B cell (primary cell): Measurements from ENCODE around the gene RSPH9. TPM values are rescaled to one million over a fixed set of nuclear protein-coding genes. Genes with fewer than 3 reads are reported as not detected.

ENCODE experiments used
- ATAC-seq: fragments of 200-7000 bp; cut with Tn5 transposase; one replicate; pipeline ENCODE4 v1.10.0; 2021; ENCODE audit warnings: low read depth, mild to moderate bottlenecking, moderate number of reproducible peaks, moderate library complexity
- CTCF ChIA-PET: fragments of 350-600 bp; sonication (Branson Sonifier 250); formaldehyde crosslinking; loops from one replicate; lab custom pipeline; 2021; ENCODE audit warnings: antibody characterized with exemption, inconsistent platforms; lab: Charles Lee
- POLR2A ChIA-PET: fragments of 350-600 bp; sonication (Branson Sonifier 250); formaldehyde crosslinking; loops from one replicate; lab custom pipeline; 2021; ENCODE audit warnings: antibody characterized with exemption; lab: Charles Lee
- DNase-seq: peaks from one replicate; pipeline ENCODE4 v3.0.0; 2013
- H2AFZ ChIP-seq: 2 replicates; pipeline ENCODE4 v1.6.1; 2012; ENCODE audit warnings: mild to moderate bottlenecking, low read depth, low read length; ENCODE audit not compliant: insufficient read depth, poor library complexity, severe bottlenecking
- H3K27ac ChIP-seq, 2 donors: 1 replicate in 1 of 2; 2 replicates in 1 of 2; pipeline ENCODE4 v1.5.1; 2012 to 2013; ENCODE audit warnings: low read length in 2 of 2, mild to moderate bottlenecking in 2 of 2, moderate library complexity in 1 of 2
- H3K27me3 ChIP-seq, 4 experiments: fragments of 200-600 bp in 1 of 4; sonication (generic) in 1 of 4; replicated peaks in 1 of 4; 1 replicate in 2 of 4; 2 replicates in 2 of 4; pipeline versions ENCODE4 v1.6.1 to v1.7.0; 2013 to 2016; ENCODE audit warnings: low read length in 3 of 4, mild to moderate bottlenecking in 2 of 4, mixed read lengths in 1 of 4, moderate library complexity in 1 of 4; ENCODE audit not compliant: insufficient read depth in 4 of 4, control insufficient read depth in 3 of 4; ENCODE audit errors: control extremely low read depth in 1 of 4
- H3K36me3 ChIP-seq, 2 experiments: replicated peaks in 1 of 2; 1 replicate in 1 of 2; 2 replicates in 1 of 2; pipeline versions ENCODE4 v1.6.1 to v1.7.1; 2013; ENCODE audit warnings: low read length in 1 of 2; ENCODE audit not compliant: insufficient read depth in 2 of 2, control insufficient read depth in 1 of 2; ENCODE audit errors: control extremely low read depth in 1 of 2, extremely low read depth in 1 of 2
- H3K4me1 ChIP-seq, 2 donors: fragments of 200-600 bp in 1 of 2; sonication (generic) in 1 of 2; 1 replicate in 1 of 2; 2 replicates in 1 of 2; pipeline versions ENCODE4 v1.5.1 to v1.6.1; 2013 to 2017; ENCODE audit warnings: low read length in 2 of 2; ENCODE audit not compliant: control insufficient read depth in 2 of 2, insufficient read depth in 2 of 2
- H3K4me2 ChIP-seq: replicated peaks from 2 replicates; pipeline ENCODE3; 2012; ENCODE audit warnings: mild to moderate bottlenecking, low read depth, low read length; ENCODE audit not compliant: poor library complexity, severe bottlenecking
- H3K4me3 ChIP-seq, 5 experiments: fragments of 200-600 bp in 1 of 5; sonication (generic) in 1 of 5; 1 replicate in 3 of 5; 2 replicates in 2 of 5; pipeline versions ENCODE4 v1.5.1 to v1.7.0; 2011 to 2016; ENCODE audit warnings: low read length in 4 of 5, mild to moderate bottlenecking in 4 of 5, low read depth in 2 of 5, control low read depth in 1 of 5, moderate library complexity in 1 of 5; ENCODE audit not compliant: insufficient read depth in 1 of 5; ENCODE audit errors: control extremely low read depth in 1 of 5, extremely low read depth in 1 of 5
- H3K79me2 ChIP-seq: fragments of 200-600 bp; sonication (generic); one replicate; pipeline ENCODE4 v1.6.0; 2016; ENCODE audit warnings: low read length; ENCODE audit not compliant: control insufficient read depth, insufficient read depth
- H3K9ac ChIP-seq: fragments of 200-600 bp; sonication (generic); 2 replicates; pipeline ENCODE4 v1.6.1; 2017; ENCODE audit warnings: mild to moderate bottlenecking, low read length, moderate library complexity
- H3K9me3 ChIP-seq, 3 donors: one replicate each; pipeline versions ENCODE4 v1.6.1 to v1.7.1; 2013; ENCODE audit warnings: low read length in 2 of 3; ENCODE audit not compliant: control insufficient read depth in 2 of 3, insufficient read depth in 1 of 3; ENCODE audit errors: control extremely low read depth in 1 of 3
- H4K20me1 ChIP-seq: 2 replicates; pipeline ENCODE4 v1.6.0; 2012; ENCODE audit warnings: mild to moderate bottlenecking, low read length; ENCODE audit not compliant: insufficient read depth, control insufficient read depth, poor library complexity, severe bottlenecking
- H3K27ac Mint-ChIP-seq: one replicate; pipeline ENCODE4 v1.8.0; 2021; ENCODE audit warnings: mixed read lengths
- H3K27me3 Mint-ChIP-seq: one replicate; pipeline ENCODE4 v1.8.0; 2021; ENCODE audit warnings: mixed read lengths
- H3K4me1 Mint-ChIP-seq: one replicate; pipeline ENCODE4 v1.8.0; 2021; ENCODE audit warnings: mixed read lengths
- H3K4me3 Mint-ChIP-seq: one replicate; pipeline ENCODE4 v1.8.0; 2021; ENCODE audit warnings: mixed read lengths
- H3K9me3 Mint-ChIP-seq: one replicate; pipeline ENCODE4 v1.8.0; 2022; ENCODE audit warnings: mixed read lengths; ENCODE audit not compliant: insufficient read depth
- CTCF ChIP-seq: fragments of 200-600 bp; IDR thresholded peaks from one replicate; pipeline ENCODE4 v1.8.0; 2022; ENCODE audit warnings: antibody characterized with exemption, mild to moderate bottlenecking
- EZH2 ChIP-seq: IDR thresholded peaks from 2 replicates; pipeline ENCODE4 v1.6.1; 2012; ENCODE audit warnings: borderline replicate concordance, low read depth, mild to moderate bottlenecking, moderate library complexity, low read length; ENCODE audit not compliant: insufficient read depth, poor library complexity, severe bottlenecking
- WGBS: methylation state at CpG from one replicate; pipeline ENCODE4 v1.1.5; 2013; ENCODE audit warnings: missing lambda C conversion rate; ENCODE audit not compliant: insufficient coverage; 5-methylcytosine and 5-hydroxymethylcytosine counted together
- intact Hi-C: fragments of 100-400 bp; cut with micrococcal nuclease; formaldehyde crosslinking; loops from one replicate; pipeline ENCODE4 v1.10.0; 2022
- polyA plus RNA-seq: library from polyadenylated mRNA; depleted of rRNA; stranded (reverse); fragments of >200 nt; gene quantifications from 2 replicates; pipeline ENCODE4 v1.2.3, GENCODE V29; 2012
- total RNA-seq, 2 donors: library from RNA; stranded (reverse); fragments of 120-200 nt in 1 of 2; gene quantifications; 1 replicate in 1 of 2; 2 replicates in 1 of 2; pipeline versions ENCODE4 v1.2.3 to v1.2.4, GENCODE V29; 2013 to 2022

The RSPH9 gene
- total and polyA plus RNA-seq, 2 donors (not counting 1 experiment from before 2014, with no cell fraction given): 0.04 TPM; not detected in 1

GRCh38 chr6:43645613-43645964 lies 753 bp downstream of the RSPH9 start:
- H3K36me3 ChIP-seq: peaks cover 2 to 17% of the 10 kb centered on the region in 2 experiments
- under 1% methylated on average over 6 of the region's 9 CpGs for WGBS
- TF ChIP-seq CTCF: no peak
- no peak for TF ChIP-seq EZH2
- H3K4me1 ChIP-seq: peaks cover 4 to 12% of the 10 kb centered on the region in 2 donors
- Mint-ChIP-seq H3K4me1 (peaks cover 19% of the 10 kb centered on the region), H3K27me3 (no peaks in the 10 kb centered on the region), H3K9me3 (no peaks in the 10 kb centered on the region), H3K27ac (peak overlapping the region; percentile 66), H3K4me3 (peak overlapping the region; percentile 93)
- H3K9ac ChIP-seq: peak overlapping the region; percentile 59
- H3K4me3 ChIP-seq: peak overlapping the region; percentile 53 to 74 (median 57)
- ChIA-PET CTCF (interaction anchor here (0.9 to 2.0 kb wide), 10 partner anchors 16 to 433 kb away, joined by 3 to 8 read pairs (median 4); partner anchors contain the start of genes GTPBP2 and VEGFA), POLR2A (interaction anchor here (0.6 to 1.5 kb wide), 3 partner anchors 11 to 16 kb away, joined by 5 to 9 read pairs (median 6); partner anchors contain the start of gene GTPBP2)
- no peaks in the 10 kb centered on the region for H3K27me3 ChIP-seq
- peaks cover 10% of the 10 kb centered on the region for H4K20me1 ChIP-seq
- no peaks in the 10 kb centered on the region for H3K9me3 ChIP-seq
- H3K4me2 ChIP-seq: peak overlapping the region; percentile 93
- ATAC-seq (no peak), DNase-seq (no peak)
- H3K27ac ChIP-seq: no peak overlapping the region
- H3K79me2 ChIP-seq: peaks cover 13% of the 10 kb centered on the region
- intact Hi-C loops: loop anchor here (1.0 kb wide), 2 partner anchors 10 to 16 kb away; partner anchors contain the start of genes GTPBP2 and MAD2L1BP
- H2AFZ ChIP-seq: peak overlapping the region; percentile 88

GRCh38 chr6:43647613-43648012 lies 2.8 kb downstream of the RSPH9 start:
- Mint-ChIP-seq H3K27ac (no peak overlapping the region), H3K9me3 (no peaks in the 10 kb centered on the region), H3K27me3 (no peaks in the 10 kb centered on the region), H3K4me1 (peaks cover 16% of the 10 kb centered on the region), H3K4me3 (no peak overlapping the region)
- H3K36me3 ChIP-seq: peaks cover 0 to 1% of the 10 kb centered on the region in 2 experiments
- no peak overlapping the region for H3K4me3 ChIP-seq
- H3K79me2 ChIP-seq: no peaks in the 10 kb centered on the region
- ATAC-seq (no peak), DNase-seq (no peak)
- ChIA-PET CTCF (interaction anchor here (0.6 to 1.9 kb wide), 5 partner anchors 11 to 592 kb away, joined by 3 to 6 read pairs (median 4); partner anchors contain the start of gene VEGFA), POLR2A (no interaction called here)
- H3K4me2 ChIP-seq: no peak overlapping the region
- intact Hi-C loops: no loop called here
- TF ChIP-seq CTCF: no peak
- TF ChIP-seq EZH2: no peak
- H3K27me3 ChIP-seq: no peaks in the 10 kb centered on the region
- no peaks in the 10 kb centered on the region for H3K9me3 ChIP-seq
- no peaks in the 10 kb centered on the region for H4K20me1 ChIP-seq
- peaks cover 4 to 12% of the 10 kb centered on the region in 2 donors for H3K4me1 ChIP-seq
- WGBS: no CpG with 5 or more reads among the region's 3 CpGs
- H2AFZ ChIP-seq: no peak overlapping the region
- no peak overlapping the region for H3K27ac ChIP-seq
- no peak overlapping the region for H3K9ac ChIP-seq
